OCI-M2 (cell line): Measurements from ENCODE around the gene NAT14.
A peak's percentile ranks its signal among the peaks of the same experiment; 100 is the strongest.
"Not testable (repeated sequence)": the region's sequence is repeated elsewhere in the genome, so short reads cannot be mapped to it uniquely, and the experiment has no call there.

Experiments
- DNase-seq: peaks from one replicate; lab custom pipeline; 2025; ENCODE audit not compliant: unreplicated experiment; lab: John Stamatoyannopoulos, UW

Gene NAT14, protein sequence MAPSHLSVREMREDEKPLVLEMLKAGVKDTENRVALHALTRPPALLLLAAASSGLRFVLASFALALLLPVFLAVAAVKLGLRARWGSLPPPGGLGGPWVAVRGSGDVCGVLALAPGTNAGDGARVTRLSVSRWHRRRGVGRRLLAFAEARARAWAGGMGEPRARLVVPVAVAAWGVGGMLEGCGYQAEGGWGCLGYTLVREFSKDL

DNA sequence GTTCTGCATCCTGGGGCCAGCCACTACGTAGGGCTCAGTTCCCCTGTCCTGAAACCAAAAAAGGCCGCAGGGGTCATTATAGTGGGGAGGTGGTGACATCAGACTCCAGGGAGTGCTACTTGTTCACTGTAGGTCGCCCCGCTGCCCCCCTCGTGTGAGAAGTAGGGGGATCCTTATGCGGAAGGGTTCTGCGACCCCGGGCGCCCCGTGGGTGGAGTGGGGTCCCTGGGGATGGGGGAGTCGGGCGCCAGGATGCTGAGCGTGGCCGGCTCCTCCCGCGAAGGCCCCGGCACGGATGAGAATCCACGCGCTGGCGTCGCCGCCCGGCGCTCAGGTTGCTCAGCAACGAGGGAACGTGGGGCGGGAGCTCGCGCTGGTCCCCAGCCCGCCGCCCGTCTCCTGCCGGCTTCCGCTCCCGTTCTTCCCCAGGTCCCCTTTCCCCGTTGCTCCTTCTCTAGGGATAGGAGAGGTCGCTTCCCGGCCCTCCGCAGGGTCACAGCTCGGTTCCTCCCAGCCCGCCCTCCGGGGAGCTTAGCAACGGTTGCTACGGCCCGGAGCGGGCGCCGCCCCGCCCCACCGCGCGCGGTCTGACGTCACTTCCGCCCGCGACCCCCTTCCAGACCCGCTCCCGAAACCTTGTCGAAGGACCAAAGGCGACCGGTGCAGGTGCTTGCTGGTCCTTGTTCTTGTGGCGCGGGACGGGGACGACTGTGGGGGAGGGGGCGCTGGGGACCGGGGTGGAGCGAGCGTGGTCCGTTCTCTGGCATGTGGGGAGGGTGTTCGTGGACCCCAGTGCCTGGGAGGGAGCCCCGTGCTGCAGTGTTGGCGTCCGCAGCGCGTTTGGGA is at the start of gene NAT14:
Gene NAT14, plus strand, starts transcription at position 596 of the 846 bp plus-strand sequence. CDS start 521 bp downstream, outside the sequence.
- DNase-seq, result peak; percentile 13

DNA sequence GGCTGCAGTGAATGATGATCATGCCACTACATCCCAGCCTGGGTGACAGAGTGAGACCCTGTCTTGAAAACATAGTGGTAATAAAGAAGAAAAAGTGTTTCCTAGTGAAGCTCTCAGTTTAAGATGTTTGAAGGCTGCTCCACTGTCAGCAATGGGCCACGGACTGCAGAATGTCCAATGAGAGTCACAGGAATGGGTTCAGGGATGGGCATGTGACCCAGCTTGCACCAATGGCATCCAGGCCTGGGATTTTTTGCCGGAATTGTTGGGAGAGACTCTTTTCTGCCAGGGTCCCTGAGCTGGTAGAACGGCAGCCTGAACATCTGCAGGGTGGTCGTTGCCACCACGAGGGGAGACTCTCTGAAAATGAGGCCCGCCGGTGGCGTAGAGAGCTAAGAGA is 48.1 kb upstream of the NAT14 start:
- no peak for DNase-seq

DNA sequence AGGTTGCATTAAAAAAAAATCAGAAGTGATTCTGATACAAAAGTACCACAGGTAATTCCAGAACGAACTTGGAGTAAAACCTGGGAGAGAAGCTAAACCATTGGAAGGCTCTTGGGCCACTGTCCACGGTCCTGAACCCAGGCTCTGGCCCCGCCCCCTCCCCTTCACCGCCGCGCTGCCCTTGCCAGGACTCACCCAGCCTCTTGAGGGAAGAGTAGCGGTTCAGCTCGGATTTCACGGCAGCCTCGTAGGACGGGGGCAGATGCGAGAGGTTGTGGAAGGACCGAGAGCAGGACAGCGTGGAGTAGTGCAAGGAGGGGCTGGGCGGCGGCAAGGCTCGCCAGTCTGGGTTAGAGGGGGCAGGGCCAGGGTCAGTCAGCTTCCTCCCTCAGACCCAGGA is 47.6 kb upstream of the NAT14 start:
- DNase-seq, result peak; percentile 44

DNA sequence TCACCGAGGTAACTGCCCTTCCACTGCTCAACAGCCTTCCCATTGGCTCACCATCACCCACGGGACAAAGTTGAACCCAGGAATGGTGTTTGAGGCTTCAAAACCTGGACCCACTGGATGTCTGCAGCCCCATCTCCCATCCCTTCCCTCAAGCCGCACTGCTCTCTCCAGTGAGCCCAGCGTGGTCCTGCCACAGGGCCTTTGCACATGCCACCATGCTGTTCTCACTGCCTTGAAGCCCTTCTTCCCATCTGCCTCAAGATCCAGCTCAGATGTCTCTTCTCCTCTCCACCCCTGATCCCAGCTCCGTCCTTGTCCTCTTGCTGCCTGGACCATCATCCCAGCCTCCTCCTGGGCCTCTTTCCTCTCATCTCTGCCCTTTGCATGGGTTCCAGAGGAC is 45.9 kb upstream of the NAT14 start:
- DNase-seq, result no peak

DNA sequence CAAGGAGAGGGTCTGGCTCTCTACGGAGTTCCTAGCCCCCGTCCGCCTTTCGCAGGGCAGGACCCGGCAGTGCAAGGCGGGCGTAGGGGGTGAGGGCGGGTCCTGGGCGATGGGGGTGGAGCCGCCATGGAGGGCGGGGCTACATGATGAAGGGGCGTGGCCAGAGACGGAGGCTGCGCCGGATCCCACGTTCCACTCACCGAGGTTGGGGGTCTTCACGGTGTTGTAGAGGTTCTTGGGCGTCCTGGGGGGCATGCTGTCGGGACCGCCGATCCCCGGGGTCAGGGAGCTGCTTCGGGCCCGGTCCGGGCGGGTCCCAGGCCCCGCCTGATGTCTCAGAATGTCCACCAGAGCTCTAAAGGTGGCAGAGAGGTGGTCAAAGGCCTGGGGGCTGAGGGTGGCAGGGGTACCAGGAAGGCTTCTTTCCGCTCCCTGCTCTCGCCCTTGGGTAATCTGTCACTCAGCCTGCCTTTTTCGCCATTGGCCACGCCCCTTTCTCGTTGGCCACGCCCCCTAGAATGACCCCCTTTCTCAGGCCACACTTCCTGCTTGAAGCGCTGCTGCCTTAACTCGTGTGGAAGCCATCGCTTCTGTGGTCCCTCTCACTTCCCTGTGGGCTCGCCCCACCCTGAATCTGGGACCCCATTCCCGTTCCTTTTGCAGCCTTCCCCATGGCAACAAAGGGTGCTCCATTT is 44.4 kb upstream of the NAT14 start:
- no peak for DNase-seq

DNA sequence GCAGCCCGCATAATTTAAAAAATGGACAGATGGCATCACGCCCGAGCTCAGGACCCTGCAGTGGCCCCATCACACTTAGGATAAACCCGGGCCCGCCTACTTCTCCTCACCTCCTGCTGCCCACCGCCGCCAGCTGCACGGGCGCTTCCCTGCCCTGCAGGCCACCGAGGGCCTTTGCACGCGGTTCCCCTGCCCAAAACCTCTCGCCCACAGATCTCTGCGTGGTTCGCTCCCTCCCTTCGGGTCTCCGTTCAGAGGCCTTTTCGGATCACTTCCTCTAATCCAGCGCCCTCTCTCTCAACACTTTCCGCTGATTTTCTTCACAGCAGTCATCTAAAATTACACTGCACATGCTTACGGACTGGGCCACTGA is 43.7 kb upstream of the NAT14 start:
- no peak for DNase-seq

DNA sequence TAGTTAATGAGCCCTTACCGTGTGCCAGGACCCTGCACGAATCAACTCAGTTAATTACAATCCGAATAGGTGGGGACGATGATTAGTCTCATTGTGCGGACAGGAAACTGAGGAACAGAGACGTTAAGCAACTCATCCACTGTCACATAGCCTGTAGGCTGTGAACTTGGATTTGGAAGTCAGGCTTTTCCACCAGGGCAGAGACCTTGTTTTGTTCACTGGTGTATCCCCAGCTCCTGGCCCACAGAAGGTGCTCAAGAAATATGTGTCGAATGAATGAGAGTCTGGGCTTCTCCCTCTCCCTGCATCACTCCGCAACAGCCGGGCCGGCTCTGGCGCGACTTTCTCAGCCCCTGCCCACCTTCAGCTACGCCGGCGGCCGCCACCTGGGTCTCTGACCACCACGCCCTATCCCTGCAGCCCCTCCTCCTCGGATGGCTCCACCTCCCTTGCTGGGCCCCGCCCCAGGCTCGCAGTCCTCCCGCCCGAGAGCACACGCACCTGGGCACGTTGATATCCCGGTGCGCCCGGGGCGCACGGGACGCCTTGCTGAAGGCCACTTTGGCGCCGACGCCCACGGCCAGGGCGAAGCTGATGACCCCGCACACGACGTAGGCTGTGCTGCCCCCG is 43.2 kb upstream of the NAT14 start:
- DNase-seq, result no peak

DNA sequence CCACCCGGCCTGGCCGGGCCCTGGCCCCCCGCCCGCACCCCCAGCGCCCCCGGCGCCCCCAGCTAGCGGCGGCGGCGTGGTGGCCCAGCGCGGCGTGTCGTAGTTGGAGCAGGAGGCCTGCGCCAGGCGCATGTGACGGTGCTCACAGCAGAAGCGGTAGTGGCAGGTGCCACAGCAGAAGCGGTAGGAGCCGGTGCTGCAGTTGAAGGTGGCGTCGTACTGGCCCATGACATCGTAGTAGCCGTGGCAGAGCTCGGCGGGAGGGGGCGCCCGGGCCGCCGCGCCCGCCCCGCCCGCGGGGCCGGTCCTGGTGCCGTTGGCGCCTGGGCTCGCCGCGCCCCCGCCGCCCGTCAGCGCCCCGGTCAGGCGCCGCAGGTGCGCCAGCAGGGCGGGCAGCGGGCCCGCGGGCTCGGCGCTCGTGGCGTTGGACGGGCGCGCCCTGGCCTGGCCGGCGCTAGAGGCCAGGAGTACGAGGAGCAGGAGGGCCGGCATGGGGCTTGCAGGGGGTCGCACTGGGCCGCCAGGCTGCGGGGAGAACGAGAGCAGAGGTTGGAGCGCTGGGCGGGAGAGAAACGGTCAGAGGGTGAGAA is 42.5 kb upstream of the NAT14 start:
- no peak for DNase-seq

DNA sequence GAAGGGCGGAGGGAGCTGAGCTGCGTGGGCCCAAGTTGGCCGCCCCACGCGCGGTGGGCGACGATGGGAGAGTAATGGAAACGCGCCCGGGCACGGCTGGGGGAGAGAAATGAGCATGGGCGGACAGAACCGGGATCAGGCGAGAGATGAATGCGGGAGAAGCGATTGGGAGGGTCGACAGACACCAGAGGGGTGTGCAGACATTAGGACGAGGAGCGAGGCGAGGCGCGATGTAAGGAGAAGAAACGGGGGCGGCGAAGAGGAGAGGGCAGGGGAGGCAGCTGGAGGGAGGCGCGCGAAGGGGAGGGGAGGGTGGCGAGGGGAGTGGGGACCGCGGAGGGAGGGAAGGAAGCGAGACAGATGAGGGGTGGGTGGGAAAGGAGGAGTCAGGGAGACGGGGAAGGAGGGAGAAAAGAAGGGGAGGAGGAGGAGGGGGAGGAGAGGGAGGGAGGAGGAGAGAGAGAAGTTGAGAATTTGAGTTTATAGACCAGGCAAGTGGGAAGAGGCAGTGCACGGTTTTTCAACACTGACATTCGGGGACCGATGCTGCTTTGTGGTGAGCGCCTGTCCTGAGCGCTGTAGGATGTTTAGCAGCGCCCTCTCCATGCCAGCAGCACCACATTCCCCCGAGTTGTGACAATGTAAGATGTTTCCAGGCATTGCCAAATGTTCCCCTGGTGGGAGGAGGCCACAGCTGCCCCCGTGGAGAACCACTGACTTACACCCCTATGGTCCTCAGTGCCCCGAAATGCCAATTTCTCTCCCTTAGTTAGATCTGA is 41.8 kb upstream of the NAT14 start, which contains the start of gene SHISA7:
Gene SHISA7, minus strand, starts transcription at position 256 of the 779 bp plus-strand sequence. CDS start 437 bp downstream, outside the sequence.
- no peak for DNase-seq

DNA sequence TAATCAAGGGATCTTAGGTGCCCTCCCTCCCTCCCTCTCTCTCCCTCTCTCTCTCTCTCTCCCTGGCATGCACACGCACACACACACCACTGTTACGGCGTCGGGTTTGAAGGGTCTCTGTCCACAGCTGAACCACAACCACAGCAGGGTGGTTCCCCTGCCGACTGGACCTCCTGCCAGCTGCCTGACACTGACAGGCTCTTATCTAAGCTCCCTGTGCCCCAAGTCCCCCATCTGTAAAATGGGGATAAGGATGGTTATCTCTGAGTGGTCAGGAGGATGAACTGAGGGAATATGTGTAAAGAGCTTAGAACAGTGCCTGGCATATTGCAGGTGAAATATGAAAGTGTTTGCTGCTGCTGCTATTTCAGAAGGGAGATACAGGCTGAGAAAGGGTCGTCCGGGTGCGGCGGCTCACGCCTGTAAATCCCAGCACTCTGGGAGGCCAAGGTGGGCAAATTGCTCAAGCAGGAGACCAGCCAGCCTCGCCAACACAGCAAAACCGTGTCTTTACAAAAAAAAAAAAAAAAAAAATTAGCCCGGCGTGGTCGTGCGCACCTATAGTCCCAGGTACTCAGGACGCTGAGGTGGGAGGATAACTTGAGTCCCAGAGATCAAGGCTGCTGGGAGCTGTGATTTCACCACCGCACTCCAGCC is 41.0 kb upstream of the NAT14 start:
- no peak for DNase-seq

DNA sequence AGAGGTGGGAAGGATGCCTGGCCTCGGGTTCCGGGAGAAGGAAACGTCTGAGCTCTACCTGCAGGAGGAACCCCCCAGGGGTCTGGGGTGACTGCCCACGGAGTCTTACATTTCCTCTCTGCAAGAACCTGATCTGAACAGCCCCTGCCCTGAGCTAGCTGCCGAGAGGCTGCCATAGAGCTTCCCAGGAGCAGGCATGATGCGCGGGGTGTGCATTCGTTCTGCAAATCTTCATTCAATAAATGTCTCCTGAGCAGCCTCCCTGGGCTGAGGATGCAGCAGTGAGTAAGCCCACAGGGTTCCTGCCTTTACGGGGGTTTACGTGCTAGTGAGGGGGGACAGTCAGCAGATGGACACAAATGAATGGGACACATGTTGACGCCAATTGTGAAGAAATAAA is 40.3 kb upstream of the NAT14 start:
- no peak for DNase-seq

DNA sequence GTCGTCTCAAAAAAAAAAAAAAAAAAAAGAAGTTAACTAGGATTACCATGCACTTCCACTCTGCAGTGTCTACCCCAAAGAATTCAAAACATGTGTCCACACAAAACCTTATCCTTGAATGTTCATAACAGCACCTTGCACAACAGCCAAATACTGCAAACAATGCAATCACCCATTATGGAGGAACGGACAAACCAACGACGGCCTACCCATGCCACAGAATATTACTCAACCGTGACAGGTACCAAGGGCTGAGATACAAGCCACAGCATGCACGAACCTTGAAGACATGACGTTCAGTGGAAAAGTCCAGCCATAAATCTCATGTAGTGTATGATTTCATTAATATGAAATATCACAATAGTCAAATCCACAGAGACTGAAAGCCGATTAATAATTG is 38.9 kb upstream of the NAT14 start:
- DNase-seq, result no peak

DNA sequence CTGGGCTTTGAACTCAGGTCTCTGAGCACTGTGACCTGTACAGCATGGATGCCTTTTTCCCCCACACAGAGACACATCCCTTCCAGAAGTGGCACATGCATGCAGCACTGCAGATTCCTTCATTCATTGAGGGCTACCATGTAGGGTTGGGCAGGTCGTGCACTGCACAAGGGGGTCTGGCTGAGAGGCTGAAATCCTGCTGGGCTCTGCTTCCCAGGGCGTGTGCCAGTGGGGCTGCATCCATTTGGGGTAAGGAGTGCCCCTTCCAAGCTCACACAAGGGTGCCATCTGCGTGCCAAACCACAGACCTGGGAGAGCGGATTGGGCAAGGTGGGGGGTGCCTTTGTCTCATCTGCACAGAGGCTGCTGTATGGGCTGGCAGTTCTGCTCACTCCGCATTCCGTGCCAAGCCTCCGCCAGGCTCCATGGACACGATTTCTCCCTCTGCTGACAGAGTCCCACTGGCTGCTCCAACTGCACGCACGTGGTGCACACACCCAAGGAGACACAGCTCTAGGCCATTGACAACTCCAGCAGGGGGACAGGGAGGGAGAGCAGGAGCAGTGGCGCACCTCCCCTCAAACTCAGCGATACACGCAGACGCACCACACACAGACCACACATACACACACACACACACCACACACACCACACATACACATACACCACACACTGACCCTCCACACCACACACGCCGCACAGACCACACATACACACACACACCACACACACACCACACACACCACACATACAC is 37.4 kb upstream of the NAT14 start:
- no peak for DNase-seq

DNA sequence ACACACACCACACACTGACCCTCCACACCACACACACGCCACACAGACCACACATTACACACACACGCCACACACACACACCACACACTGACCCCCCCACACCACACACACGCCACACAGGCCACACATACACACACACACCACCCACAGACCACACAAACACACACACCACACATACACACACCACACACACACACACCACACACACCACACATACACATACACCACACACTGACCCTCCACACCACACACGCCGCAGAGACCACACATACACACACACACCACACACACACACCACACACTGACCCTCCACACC is 36.9 kb upstream of the NAT14 start:
- DNase-seq, result not testable (repeated sequence)

DNA sequence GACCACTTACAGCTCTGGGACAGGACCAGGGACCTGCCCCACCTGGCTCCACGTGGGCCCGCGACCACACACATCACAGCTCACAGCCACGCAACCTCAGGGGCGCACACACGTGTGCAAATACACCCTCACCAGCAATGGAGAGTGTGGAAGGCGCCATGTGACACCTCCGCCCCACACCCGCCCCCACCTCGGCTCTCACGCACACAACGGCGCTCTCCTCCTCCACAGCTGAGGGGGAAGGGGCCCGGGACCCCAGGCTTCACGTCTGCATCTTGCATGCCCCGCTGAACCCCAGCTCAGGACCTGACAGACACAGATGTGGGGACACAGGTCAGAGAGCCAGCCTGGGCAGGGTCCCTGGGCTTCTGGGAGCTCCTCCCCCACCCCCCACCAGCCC is 35.5 kb upstream of the NAT14 start:
- DNase-seq, result no peak

DNA sequence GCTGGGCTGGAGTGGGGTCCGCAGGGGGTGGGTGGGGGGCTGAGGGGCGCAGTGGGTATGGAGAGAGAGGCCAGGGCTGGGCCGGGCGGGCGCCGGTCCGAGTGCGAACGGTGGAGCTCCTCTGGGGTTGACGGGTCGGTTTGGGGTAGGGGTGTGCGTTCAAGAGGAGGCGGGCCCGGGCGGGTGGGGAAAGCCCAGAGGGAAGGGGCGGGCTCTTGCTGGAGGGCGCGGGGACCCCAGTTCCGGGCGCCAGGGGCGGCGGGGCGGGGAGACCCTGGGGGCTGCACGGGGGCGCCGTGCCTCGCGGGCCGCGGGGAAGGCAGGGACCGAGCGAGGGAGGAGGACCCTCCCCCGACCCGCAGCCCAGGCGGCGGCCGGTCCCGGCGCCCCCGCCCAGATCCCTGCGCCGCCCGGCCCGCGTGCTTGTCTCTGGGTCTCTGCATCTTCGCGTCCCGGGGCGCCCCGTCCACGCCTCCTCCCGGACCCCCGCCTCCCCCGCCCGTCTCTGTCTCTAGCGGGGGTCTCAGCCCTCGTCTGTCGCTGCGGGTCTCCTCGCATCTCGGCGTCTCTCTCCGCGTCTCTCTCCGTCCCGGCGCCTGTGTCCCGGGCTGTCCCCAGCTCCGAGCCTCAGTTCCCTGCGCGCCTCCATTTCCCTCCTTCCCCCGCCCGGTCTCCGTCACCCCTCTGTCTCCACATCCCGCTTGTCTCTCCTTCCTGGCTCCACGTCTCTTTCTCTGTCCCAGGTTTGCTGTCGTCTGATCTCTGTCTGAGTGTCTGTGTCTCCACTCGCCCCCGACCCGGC is 33.6 kb upstream of the NAT14 start:
- no peak for DNase-seq

DNA sequence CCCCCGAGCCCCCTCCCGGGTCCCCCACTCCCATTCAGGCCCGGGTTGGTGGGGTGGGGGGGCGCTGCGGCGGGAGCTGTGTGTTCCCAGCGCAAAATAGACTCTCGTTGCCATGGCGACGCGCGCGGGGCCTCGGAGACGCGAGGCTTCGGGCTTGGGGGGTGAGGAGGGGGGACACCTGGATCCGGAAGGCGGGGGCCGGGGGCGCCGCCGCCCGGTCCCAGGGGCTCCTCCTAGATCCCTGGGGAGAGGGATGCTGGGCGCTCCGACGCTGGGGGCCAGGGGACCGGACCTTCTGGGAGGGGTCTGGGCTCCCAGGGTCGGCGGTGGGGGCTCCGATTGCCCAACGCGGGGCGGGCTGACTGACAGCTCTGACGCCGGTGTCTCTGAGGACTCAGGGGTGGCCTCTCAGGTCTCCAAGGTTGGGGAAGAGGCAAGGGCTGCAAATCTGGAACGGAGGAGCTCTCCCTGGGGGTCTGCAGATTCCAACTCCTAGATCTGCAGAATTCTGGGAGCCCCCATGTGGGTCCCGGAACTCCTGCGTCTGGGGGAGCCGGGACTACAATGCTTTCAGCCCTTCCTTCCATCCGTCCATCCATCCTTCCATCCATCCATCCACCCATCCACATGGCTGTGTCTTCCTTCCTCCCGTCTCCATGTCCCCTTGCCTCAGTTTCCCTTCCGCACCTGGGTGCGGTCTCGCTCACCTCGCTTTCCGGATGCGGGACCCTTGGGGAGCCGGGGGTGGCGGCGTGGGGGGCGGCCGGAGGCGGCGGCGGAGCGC is 32.8 kb upstream of the NAT14 start:
- no peak for DNase-seq
